ENCODE data around the gene AMBP.
A peak's percentile ranks its signal among the peaks of the same experiment; 100 is the strongest.

The AMBP gene

GRCh38 chr9:114082017-114082762 is 4.1 kb upstream of the AMBP start:
- no peak overlapping the region for H3K4me3 ChIP-seq (ENCODE audit: low read length)
- peak; percentile 82 for DNase-seq (ENCODE audit: low read depth)
- peak; percentile 97 for TF ChIP-seq CTCF (conservative IDR thresholded peaks at IDR 0.05; ENCODE audit: low read length)

GRCh38 chr9:114081441-114082016 is 3.4 kb upstream of the AMBP start:
- no peak for DNase-seq (ENCODE audit: low read depth)
- TF ChIP-seq CTCF (conservative IDR thresholded peaks at IDR 0.05; ENCODE audit: low read length): no peak
- no peak overlapping the region for H3K4me3 ChIP-seq (ENCODE audit: low read length)

- TF ChIP-seq CTCF (conservative IDR thresholded peaks at IDR 0.05; ENCODE audit: low read length): no peak
- H3K4me3 ChIP-seq (ENCODE audit: low read length): no peak overlapping the region
- no peak for DNase-seq (ENCODE audit: low read depth)
Observed at GRCh38 chr9:114080773-114081440, 2.8 kb upstream of the AMBP start.

- no peak overlapping the region for H3K4me3 ChIP-seq (ENCODE audit: low read length)
- no peak for DNase-seq (ENCODE audit: low read depth)
- TF ChIP-seq CTCF (conservative IDR thresholded peaks at IDR 0.05; ENCODE audit: low read length): no peak
Observed at GRCh38 chr9:114080195-114080772, 2.2 kb upstream of the AMBP start.

GRCh38 chr9:114078781-114079156 is 669 bp upstream of the AMBP start:
- TF ChIP-seq CTCF (conservative IDR thresholded peaks at IDR 0.05; ENCODE audit: low read length): no peak
- H3K4me3 ChIP-seq (ENCODE audit: low read length): no peak overlapping the region
- DNase-seq (ENCODE audit: low read depth): no peak

- DNase-seq (ENCODE audit: low read depth): no peak
- TF ChIP-seq CTCF (conservative IDR thresholded peaks at IDR 0.05; ENCODE audit: low read length): no peak
- no peak overlapping the region for H3K4me3 ChIP-seq (ENCODE audit: low read length)
Observed at GRCh38 chr9:114077162-114077837, 800 bp downstream of the AMBP start.
